Upper lobe of left lung (tissue), 4 donors: ENCODE measurements around the gene AURKAIP1.
A peak's percentile ranks its signal among the peaks of the same experiment; 100 is the strongest.
"Not testable (repeated sequence)": the region's sequence is repeated elsewhere in the genome, so short reads cannot be mapped to it uniquely, and the experiment has no call there.

Source experiments
- CTCF ChIP-seq, 6 experiments: fragments of 450-650 bp in 4 of 6; fragments of 200-600 bp in 2 of 6; sonication (generic) in 2 of 6; IDR thresholded peaks; one replicate each; pipeline ENCODE4 v1.5.1; 2016 to 2019; ENCODE audit warnings: antibody characterized with exemption in 6 of 6
- POLR2A ChIP-seq, 4 donors: fragments of 450-650 bp; IDR thresholded peaks; one replicate each; pipeline ENCODE4 v1.5.1; 2016 to 2017; ENCODE audit warnings: antibody characterized with exemption in 4 of 4, mild to moderate bottlenecking in 2 of 4
- POLR2AphosphoS5 ChIP-seq, 2 donors: sonication (generic); formaldehyde crosslinking; IDR thresholded peaks; one replicate each; pipeline ENCODE4 v1.5.1; 2017; ENCODE audit warnings: antibody characterized with exemption in 2 of 2

- TF ChIP-seq CTCF (IDR thresholded peaks at IDR 0.05), result peak in 1 of 6 experiments; percentile 13
- not testable (repeated sequence) for TF ChIP-seq POLR2A, POLR2AphosphoS5 (IDR thresholded peaks at IDR 0.05)
Measured at GRCh38 chr1:1417396-1417795, 42.4 kb upstream of the AURKAIP1 start.
